K562 (cell line): ENCODE measurements around the gene EEPD1. TPM values are rescaled to one million over a fixed set of nuclear protein-coding genes. Genes with fewer than 3 reads are reported as not detected.

Source experiments
- ATAC-seq: fragments of 200-7000 bp; cut with Tn5 transposase; 3 replicates; pipeline ENCODE4 v1.9.1; 2020; ENCODE audit warnings: moderate library complexity
- BruUV-seq: library from RNA; stranded (reverse); fragments of 400-500 nt; replicated peaks from 2 replicates; lab custom pipeline; 2021; lab: Mats Ljungman, UMichigan
- CTCF ChIA-PET: fragments of 300-600 bp; formaldehyde crosslinking; extraction: SDS; loops from one replicate; lab custom pipeline; 2021; ENCODE audit warnings: low intra/inter-chr PET ratio; lab: Yijun Ruan, JAX
- POLR2A ChIA-PET: fragments of 300-600, 350-650 bp; sonication (Branson Sonifier 250); formaldehyde crosslinking; extraction: SDS; loops from one replicate; lab custom pipeline; 2021; ENCODE audit warnings: antibody characterized with exemption, inconsistent platforms; lab: Yijun Ruan, JAX
- DNase-seq, 4 experiments: peaks; one replicate each; pipeline versions ENCODE4 v3.0.0 to v3.0.0-alpha.2; 2011 to 2018; ENCODE audit warnings: low spot score in 3 of 4, mixed read lengths in 3 of 4; ENCODE audit errors: extremely low read depth in 1 of 4
- FAIRE-seq: peaks from 2 replicates; lab custom pipeline; 2011; peaks lifted over from hg19 to GRCh38; lab: Jason Lieb, UNC
- H2AFZ ChIP-seq: 2 replicates; pipeline ENCODE4 v1.6.0; 2011; ENCODE audit warnings: low read depth, low read length, control low read depth, inconsistent platforms
- H3K27ac ChIP-seq: fragments of 200-600 bp; 3 replicates; pipeline ENCODE4 v1.8.0; 2011; ENCODE audit warnings: low read depth, mild to moderate bottlenecking, control low read depth, inconsistent platforms, low read length, moderate library complexity, mixed read lengths; ENCODE audit errors: extremely low read depth
- H3K27me3 ChIP-seq, 2 experiments: fragments of 300-600 bp in 1 of 2; 2 replicates in 1 of 2; 3 replicates in 1 of 2; pipeline versions ENCODE4 v1.6.0 to v1.8.0; 2011; ENCODE audit warnings: inconsistent platforms in 2 of 2, low read length in 2 of 2, mild to moderate bottlenecking in 1 of 2, mixed read lengths in 1 of 2, moderate library complexity in 1 of 2; ENCODE audit not compliant: control insufficient read depth in 2 of 2, insufficient read depth in 2 of 2
- H3K36me3 ChIP-seq: fragments of 300-600 bp; 3 replicates; pipeline ENCODE4 v1.8.0; 2011; ENCODE audit warnings: mild to moderate bottlenecking, low read length, inconsistent platforms; ENCODE audit not compliant: control insufficient read depth, insufficient read depth
- H3K4me1 ChIP-seq, 2 experiments: fragments of 200-600 bp in 1 of 2; replicated peaks in 1 of 2; 2 replicates in 1 of 2; 3 replicates in 1 of 2; pipeline versions ENCODE4 v1.5.1 to v1.8.0; 2011; ENCODE audit warnings: inconsistent platforms in 2 of 2, low read length in 2 of 2, mild to moderate bottlenecking in 1 of 2, mixed read lengths in 1 of 2, moderate library complexity in 1 of 2; ENCODE audit not compliant: control insufficient read depth in 2 of 2, insufficient read depth in 2 of 2
- H3K4me2 ChIP-seq: 2 replicates; pipeline ENCODE4 v1.6.1; 2011; ENCODE audit warnings: low read length, control low read depth, inconsistent platforms, mixed read lengths; ENCODE audit not compliant: insufficient read depth
- H3K4me3 ChIP-seq: fragments of 200-600 bp; sonication (generic), shearing (Covaris generic); 2 replicates; pipeline ENCODE4 v1.5.1; 2016; ENCODE audit warnings: control low read depth, inconsistent platforms
- H3K79me2 ChIP-seq: fragments of 200-600 bp; 3 replicates; pipeline ENCODE4 v1.8.0; 2011; ENCODE audit warnings: low read length, inconsistent platforms; ENCODE audit not compliant: control insufficient read depth, insufficient read depth
- H3K9ac ChIP-seq, 2 experiments: 2 replicates each; pipeline versions ENCODE4 v1.6.0 to v1.6.1; 2011; ENCODE audit warnings: low read depth in 2 of 2, low read length in 2 of 2, control low read depth in 1 of 2, inconsistent platforms in 1 of 2, mild to moderate bottlenecking in 1 of 2, mixed read lengths in 1 of 2; ENCODE audit not compliant: insufficient read depth in 1 of 2
- H3K9me1 ChIP-seq: one replicate; pipeline ENCODE4 v1.6.0; 2011; ENCODE audit warnings: inconsistent platforms, mild to moderate bottlenecking, low read length, moderate library complexity; ENCODE audit not compliant: control insufficient read depth, insufficient read depth
- H3K9me3 ChIP-seq: replicated peaks from 2 replicates; pipeline ENCODE4 v1.5.1; 2011; ENCODE audit warnings: low read depth, low read length, inconsistent platforms; ENCODE audit not compliant: control insufficient read depth, insufficient read depth
- H4K20me1 ChIP-seq: replicated peaks from 2 replicates; pipeline ENCODE4 v1.6.1; 2011; ENCODE audit warnings: low read length, inconsistent platforms, mixed read lengths; ENCODE audit not compliant: control insufficient read depth, insufficient read depth
- EWSR1 ChIP-seq: fragments of 450-650 bp; IDR thresholded peaks from 2 replicates; pipeline ENCODE4 v1.6.1; 2018; ENCODE audit warnings: borderline replicate concordance, mild to moderate bottlenecking, low read depth, moderate library complexity; ENCODE audit not compliant: partially characterized antibody
- EZH2 ChIP-seq: IDR thresholded peaks from 2 replicates; pipeline ENCODE4 v1.6.1; 2012; ENCODE audit warnings: low read depth, mild to moderate bottlenecking, inconsistent platforms, low read length, borderline replicate concordance
- GTF2E2 ChIP-seq: fragments of 200-800 bp; sonication (Bioruptor generic); IDR thresholded peaks from 2 replicates; pipeline ENCODE4 v1.6.1; 2016; ENCODE audit warnings: missing genetic modification characterization, missing compliant biosample characterization
- HNRNPH1 ChIP-seq: fragments of 200-400 bp; formaldehyde crosslinking; optimal IDR thresholded peaks from 2 replicates; pipeline ENCODE3; 2017; ENCODE audit warnings: low read depth, mild to moderate bottlenecking, low read length, moderate library complexity
- JUND ChIP-seq, 2 experiments: IDR thresholded peaks; 2 replicates in 1 of 2; 3 replicates in 1 of 2; pipeline ENCODE4 v1.6.1; 2011; ENCODE audit warnings: borderline replicate concordance in 2 of 2, low read depth in 2 of 2, low read length in 2 of 2, improper control_type of control experiment in 1 of 2, missing biosample characterization in 1 of 2, missing genetic modification characterization in 1 of 2, missing genetic modification reagents in 1 of 2
- KLF1 ChIP-seq: fragments of 450-650 bp; IDR thresholded peaks from 2 replicates; pipeline ENCODE4 v1.6.1; 2016; ENCODE audit warnings: missing genetic modification characterization, missing compliant biosample characterization
- MAFF ChIP-seq: IDR thresholded peaks from 2 replicates; pipeline ENCODE4 v1.6.1; 2012; ENCODE audit warnings: low read length, improper control_type of control experiment
- POLR2B ChIP-seq: fragments of 450-650 bp; IDR thresholded peaks from 2 replicates; pipeline ENCODE4 v1.6.1; 2018; ENCODE audit warnings: low read depth; ENCODE audit not compliant: partially characterized antibody
- RAD51 ChIP-seq: fragments of 450-650 bp; IDR thresholded peaks from 2 replicates; pipeline ENCODE4 v1.7.1; 2016; ENCODE audit warnings: low read depth, mild to moderate bottlenecking, borderline replicate concordance
- STAT5A ChIP-seq: IDR thresholded peaks from 2 replicates; pipeline ENCODE4 v1.6.1; 2012; ENCODE audit warnings: low read length, inconsistent platforms, borderline replicate concordance
- TAF7 ChIP-seq: fragments of 450-650 bp; IDR thresholded peaks from 2 replicates; pipeline ENCODE4 v1.6.1; 2016; ENCODE audit warnings: missing genetic modification characterization, missing compliant biosample characterization
- TAL1 ChIP-seq: fragments of 450-650 bp; IDR thresholded peaks from 2 replicates; pipeline ENCODE4 v1.6.1; 2016; ENCODE audit warnings: mild to moderate bottlenecking
- USF2 ChIP-seq: sonication (generic); formaldehyde crosslinking; IDR thresholded peaks from 2 replicates; pipeline ENCODE4 v1.5.0; 2020; ENCODE audit warnings: missing genetic modification reagents
- ZBTB1 ChIP-seq: sonication (generic); formaldehyde crosslinking; IDR thresholded peaks from 2 replicates; pipeline ENCODE4 v1.8.1; 2023; ENCODE audit warnings: missing genetic modification reagents, low read depth, mild to moderate bottlenecking, borderline replicate concordance
- ZNF589 ChIP-seq: fragments of 200-800 bp; sonication (Bioruptor generic); IDR thresholded peaks from 2 replicates; pipeline ENCODE4 v1.6.1; 2016; ENCODE audit warnings: low read depth, missing genetic modification characterization, missing compliant biosample characterization
- WGBS: fragments of 100-300 bp; shearing (Covaris generic); methylation state at CpG from one replicate; pipeline ENCODE4 v1.1.6; 2016; ENCODE audit warnings: low coverage, mixed read lengths; ENCODE audit not compliant: insufficient coverage; ENCODE audit errors: missing lambda C conversion rate; 5-methylcytosine and 5-hydroxymethylcytosine counted together
- in situ Hi-C: fragments of 300-500 bp; cut with MboI; formaldehyde crosslinking; loops from 4 replicates; pipeline ENCODE4 v1.15.0; 2018; ENCODE audit warnings: inconsistent platforms, mixed read lengths
- intact Hi-C: fragments of 100-400 bp; cut with micrococcal nuclease; formaldehyde crosslinking; loops from 2 replicates; pipeline ENCODE4 v1.14.2; 2022
- polyA plus RNA-seq, 8 experiments: library from polyadenylated mRNA; depleted of rRNA in 4 of 8; stranded (reverse) in 5 of 8; unstranded in 3 of 8; fragments of >200 nt; fragmentation: Nextera tagmentation in 2 of 8; fragmentation: Illumina TruSeq in 1 of 8; extraction: Ambion mirVana in 2 of 8; extraction: Trizol in 1 of 8; gene quantifications; 2 replicates each; pipeline versions ENCODE4 v1.2.1 to v1.2.3, GENCODE V29; 2011 to 2014; ENCODE audit warnings: inconsistent platforms in 1 of 8, missing spikeins in 1 of 8
- total RNA-seq, 7 experiments: library from RNA; depleted of rRNA in 6 of 7; stranded (reverse); fragments of >200 nt in 6 of 7; fragmentation: Illumina TruSeq in 2 of 7; extraction: Trizol in 2 of 7; gene quantifications; 2 replicates each; pipeline versions ENCODE4 v1.2.1 to v1.2.3, GENCODE V29; 2011 to 2021; ENCODE audit warnings: low replicate concordance in 1 of 7
- TF ChIP-seq, protein P1 (sequence below): fragments of 450-650 bp; IDR thresholded peaks from 2 replicates; pipeline ENCODE4 v1.6.1; 2014; ENCODE audit warnings: low read depth, mild to moderate bottlenecking, moderate library complexity, borderline replicate concordance

Gene EEPD1
- total and polyA plus RNA-seq, 9 of the 15 experiments (the other 6 are each of a cell fraction or from before 2014, with no cell fraction given) = 0.01 to 1.5 (median 0.74) TPM; not detected in 1

DNA sequence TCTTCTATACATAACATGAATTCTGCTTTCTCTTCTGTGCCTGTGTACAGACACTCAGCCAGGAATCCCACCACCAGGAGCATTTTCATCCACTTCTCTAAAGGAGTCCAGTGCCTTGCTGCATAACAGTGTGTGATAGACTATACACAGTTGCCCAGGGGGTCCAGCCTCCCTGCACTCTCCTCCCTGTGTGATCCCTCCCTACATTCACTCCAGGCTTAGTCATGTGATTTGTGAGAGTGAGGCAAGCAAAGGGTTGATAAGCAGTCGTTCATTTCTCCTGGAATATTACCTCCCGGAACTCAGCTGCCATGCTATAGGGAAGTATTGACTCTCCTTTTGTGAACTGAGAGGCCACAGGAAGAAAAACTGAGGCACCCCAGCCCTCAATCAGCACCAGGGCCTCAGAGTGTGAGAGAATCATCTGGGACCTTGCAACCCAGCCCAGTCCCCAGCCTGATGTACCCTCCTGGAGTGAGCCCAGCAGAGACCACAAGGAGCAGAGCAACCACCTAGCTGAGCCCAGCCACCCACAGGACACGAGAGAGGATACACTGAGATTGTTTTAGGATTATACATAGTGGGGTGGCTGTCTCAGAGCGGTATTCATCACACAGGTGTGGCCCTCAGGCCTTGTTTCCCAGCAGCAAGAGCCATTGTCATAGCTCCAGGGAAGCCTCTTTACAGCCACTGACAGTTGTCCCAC, 45.0 kb upstream of the EEPD1 start (continued):
- TF ChIP-seq RAD51 = 0 out of 2 replicates have a peak, but pooled peaks have one; percentile 44
- TF ChIP-seq GTF2E2 (tag) = no peak
- 0 out of 2 replicates have a peak, but pooled peaks have one; percentile 21 for TF ChIP-seq KLF1 (tag)
- 0 out of 2 replicates have a peak, but pooled peaks have one; percentile 19 for TF ChIP-seq JUND (IDR thresholded peaks at IDR 0.05; ENCODE audit: borderline replicate concordance, low read depth, low read length)
- no peak for TF ChIP-seq JUND (tag; IDR thresholded peaks at IDR 0.05; ENCODE audit: borderline replicate concordance, low read depth, low read length)
- 0 out of 2 replicates have a peak, but pooled peaks have one; percentile 26 for TF ChIP-seq USF2
- TF ChIP-seq ZNF589 (CRISPR knock-in tag) = no peak

- no peak overlapping the region for H3K27ac ChIP-seq
- H3K9me3 ChIP-seq = no peaks in the 10 kb centered on the region
- H3K79me2 ChIP-seq = no peaks in the 10 kb centered on the region
- POLR2A ChIA-PET = no interaction called here
- H3K36me3 ChIP-seq = no peaks in the 10 kb centered on the region
- intact Hi-C loops = no loop called here
- no peak overlapping the region for H3K4me2 ChIP-seq
- TF ChIP-seq EZH2 (no peak), ZBTB1 (CRISPR knock-in tag) (no peak), TAL1 (no peak), HNRNPH1 (no peak), POLR2B (no peak), EWSR1 (no peak), STAT5A (no peak), TAF7 (tag) (no peak), MAFF (no peak)
- TF ChIP-seq, protein P1, sequence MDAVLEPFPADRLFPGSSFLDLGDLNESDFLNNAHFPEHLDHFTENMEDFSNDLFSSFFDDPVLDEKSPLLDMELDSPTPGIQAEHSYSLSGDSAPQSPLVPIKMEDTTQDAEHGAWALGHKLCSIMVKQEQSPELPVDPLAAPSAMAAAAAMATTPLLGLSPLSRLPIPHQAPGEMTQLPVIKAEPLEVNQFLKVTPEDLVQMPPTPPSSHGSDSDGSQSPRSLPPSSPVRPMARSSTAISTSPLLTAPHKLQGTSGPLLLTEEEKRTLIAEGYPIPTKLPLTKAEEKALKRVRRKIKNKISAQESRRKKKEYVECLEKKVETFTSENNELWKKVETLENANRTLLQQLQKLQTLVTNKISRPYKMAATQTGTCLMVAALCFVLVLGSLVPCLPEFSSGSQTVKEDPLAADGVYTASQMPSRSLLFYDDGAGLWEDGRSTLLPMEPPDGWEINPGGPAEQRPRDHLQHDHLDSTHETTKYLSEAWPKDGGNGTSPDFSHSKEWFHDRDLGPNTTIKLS = no peak
- TF ChIP-seq, all 486 proteins: peak for 0
- Histone ChIP-seq H4K20me1 (no peaks in the 10 kb centered on the region; the same call in 1 of the 2 replicates), H2AFZ (no peak overlapping the region), H3K9me1 (no peaks in the 10 kb centered on the region), H3K9ac (no peak overlapping the region), H3K4me3 (no peak overlapping the region), H3K4me1 (peaks cover 5% of the 10 kb centered on the region in 2 experiments; a peak in 2 of 5 replicates), H3K27me3 (peaks cover 0 to 4% of the 10 kb centered on the region in 2 experiments; a peak in 1 of 5 replicates)
- no TSS peak for BruUV-seq
- ATAC-seq = no peak
- CTCF ChIA-PET = no interaction called here
- 21% methylated on average over 6 of the region's 6 CpGs for WGBS
- DNase-seq = no peak
- FAIRE-seq = no peak
- in situ Hi-C loops = no loop called here
Observed at GRCh38 chr7:36109013-36109627, 43.9 kb upstream of the EEPD1 start.
